Spleen (tissue), 11 donors: ENCODE data around the gene C8B. TPM values are rescaled to one million over a fixed set of nuclear protein-coding genes. Genes with fewer than 3 reads are reported as not detected.

ENCODE experiments used
- DNase-seq: peaks from one replicate; pipeline ENCODE4 v3.0.0-alpha.2; 2020
- H3K27ac ChIP-seq, 8 donors: fragments of 200-600 bp; sonication (generic) in 7 of 8; 1 replicate in 4 of 8; 2 replicates in 4 of 8; pipeline versions ENCODE4 v1.5.0 to v1.8.0; 2016 to 2021; ENCODE audit warnings: inconsistent platforms in 4 of 8, mild to moderate bottlenecking in 4 of 8, moderate library complexity in 1 of 8
- H3K27me3 ChIP-seq, 7 donors: fragments of 200-600 bp; sonication (generic) in 6 of 7; replicated peaks in 1 of 7; 1 replicate in 4 of 7; 2 replicates in 3 of 7; pipeline versions ENCODE4 v1.5.0 to v1.8.0; 2016 to 2021; ENCODE audit warnings: inconsistent platforms in 3 of 7, mild to moderate bottlenecking in 1 of 7
- H3K36me3 ChIP-seq, 6 donors: fragments of 200-600 bp; sonication (generic) in 5 of 6; 1 replicate in 4 of 6; 2 replicates in 2 of 6; pipeline versions ENCODE4 v1.5.0 to v1.8.0; 2016 to 2021; ENCODE audit warnings: inconsistent platforms in 2 of 6
- H3K4me1 ChIP-seq, 6 donors: fragments of 200-600 bp; sonication (generic) in 5 of 6; 1 replicate in 3 of 6; 2 replicates in 3 of 6; pipeline versions ENCODE4 v1.5.0 to v1.8.0; 2016 to 2021; ENCODE audit warnings: inconsistent platforms in 3 of 6
- H3K4me3 ChIP-seq, 8 donors: fragments of 200-600 bp; sonication (generic) in 7 of 8; 1 replicate in 4 of 8; 2 replicates in 4 of 8; pipeline versions ENCODE4 v1.5.0 to v1.8.0; 2016 to 2021; ENCODE audit warnings: inconsistent platforms in 4 of 8, mild to moderate bottlenecking in 4 of 8, moderate library complexity in 2 of 8
- H3K9me3 ChIP-seq, 8 donors: fragments of 200-600 bp; sonication (generic) in 7 of 8; 1 replicate in 4 of 8; 2 replicates in 4 of 8; pipeline versions ENCODE4 v1.5.0 to v1.8.0; 2016 to 2021; ENCODE audit warnings: inconsistent platforms in 4 of 8
- POLR2A ChIP-seq, 3 donors: fragments of 450-650 bp; IDR thresholded peaks; one replicate each; pipeline ENCODE4 v1.5.1; 2017; ENCODE audit warnings: antibody characterized with exemption in 3 of 3, mild to moderate bottlenecking in 1 of 3
- POLR2AphosphoS5 ChIP-seq, 3 donors: sonication (generic); formaldehyde crosslinking; IDR thresholded peaks; one replicate each; pipeline ENCODE4 v1.5.1; 2017; ENCODE audit warnings: antibody characterized with exemption in 3 of 3
- WGBS, 5 donors: extraction: QIAGEN DNeasy Blood & Tissue Kit in 3 of 5; methylation state at CpG; one replicate each; pipeline versions ENCODE4 v1.1.5 to v1.1.7; 2013 to 2018; 5-methylcytosine and 5-hydroxymethylcytosine counted together
- intact Hi-C: fragments of 100-400 bp; cut with DNase I; formaldehyde crosslinking; loops from one replicate; pipeline ENCODE4 v1.15.0; 2023; ENCODE audit warnings: low total_unique reads
- polyA plus RNA-seq, 3 donors: library from polyadenylated mRNA; stranded (reverse); fragments of 200-250 nt; gene quantifications; one replicate each; pipeline ENCODE4 v1.2.1, GENCODE V29; 2013
- total RNA-seq, 7 donors: library from RNA; depleted of rRNA in 3 of 7; stranded (reverse); fragments of >200 nt in 3 of 7; fragmentation: NEBNext Ultra II Directional in 4 of 7; extraction: Animal tissue kit (Norgen Biotek cat#: 25700) in 4 of 7; gene quantifications; one replicate each; pipeline versions ENCODE4 v1.1.0 to v1.2.1, GENCODE V29; 2016 to 2021
- TF ChIP-seq, protein P1 (sequence below), 11 experiments: fragments of 200-600 bp in 7 of 11; fragments of 450-650 bp in 4 of 11; sonication (generic) in 4 of 11; IDR thresholded peaks in 8 of 11; conservative IDR thresholded peaks in 3 of 11; 1 replicate in 7 of 11; 2 replicates in 4 of 11; pipeline versions ENCODE4 v1.4.0 to v1.8.0; 2016 to 2021; ENCODE audit warnings: antibody characterized with exemption in 11 of 11, inconsistent platforms in 4 of 11, mild to moderate bottlenecking in 1 of 11
- donor health status: healthy with polysubstance abuse.
- donor health status: DM: no; HTN: no; CAD: no; lungs with moderate emphysema.
- donor health status: DM: no; HTN: no; CAD: no.
- donor health status: Bipolar disorder and iron deficiency.
- donor health status: healthy.
- donor health status: DM: no; HTN: no; CAD: no.
- donor health status: DM: yes; HTN: yes; CAD: no.

Gene C8B
- total and polyA plus RNA-seq, 10 donors: not detected

DNA sequence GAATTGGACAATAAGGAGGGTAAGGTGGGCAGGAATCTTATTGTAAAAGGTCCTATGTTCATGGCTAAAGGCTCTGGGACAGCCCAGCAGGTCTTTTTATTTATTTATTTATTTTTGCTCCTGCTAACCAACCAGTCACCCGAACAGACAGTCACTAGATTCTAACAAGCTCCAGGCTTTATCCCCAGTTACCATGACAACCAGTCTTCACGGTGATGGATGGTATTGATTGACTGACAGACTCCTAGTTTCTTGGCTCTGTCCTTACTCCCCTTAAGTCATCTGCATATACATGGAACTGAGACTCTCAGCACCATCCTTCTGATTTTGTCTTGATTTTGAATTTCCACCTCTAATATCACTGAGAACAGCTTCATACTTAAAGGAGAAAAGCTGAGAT lies 66.9 kb downstream of the C8B start:
- DNase-seq: no peak
- Histone ChIP-seq H3K36me3 (no peaks in the 10 kb centered on the region), H3K9me3 (no peaks in the 10 kb centered on the region), H3K4me3 (no peak overlapping the region), H3K27me3 (peaks cover 0 to 14% (median 0%) of the 10 kb centered on the region in 7 donors), H3K4me1 (no peaks in the 10 kb centered on the region), H3K27ac (no peak overlapping the region)
- TF ChIP-seq POLR2A (IDR thresholded peaks at IDR 0.05): no peak
- TF ChIP-seq POLR2AphosphoS5 (IDR thresholded peaks at IDR 0.05): no peak
- TF ChIP-seq, protein P1, sequence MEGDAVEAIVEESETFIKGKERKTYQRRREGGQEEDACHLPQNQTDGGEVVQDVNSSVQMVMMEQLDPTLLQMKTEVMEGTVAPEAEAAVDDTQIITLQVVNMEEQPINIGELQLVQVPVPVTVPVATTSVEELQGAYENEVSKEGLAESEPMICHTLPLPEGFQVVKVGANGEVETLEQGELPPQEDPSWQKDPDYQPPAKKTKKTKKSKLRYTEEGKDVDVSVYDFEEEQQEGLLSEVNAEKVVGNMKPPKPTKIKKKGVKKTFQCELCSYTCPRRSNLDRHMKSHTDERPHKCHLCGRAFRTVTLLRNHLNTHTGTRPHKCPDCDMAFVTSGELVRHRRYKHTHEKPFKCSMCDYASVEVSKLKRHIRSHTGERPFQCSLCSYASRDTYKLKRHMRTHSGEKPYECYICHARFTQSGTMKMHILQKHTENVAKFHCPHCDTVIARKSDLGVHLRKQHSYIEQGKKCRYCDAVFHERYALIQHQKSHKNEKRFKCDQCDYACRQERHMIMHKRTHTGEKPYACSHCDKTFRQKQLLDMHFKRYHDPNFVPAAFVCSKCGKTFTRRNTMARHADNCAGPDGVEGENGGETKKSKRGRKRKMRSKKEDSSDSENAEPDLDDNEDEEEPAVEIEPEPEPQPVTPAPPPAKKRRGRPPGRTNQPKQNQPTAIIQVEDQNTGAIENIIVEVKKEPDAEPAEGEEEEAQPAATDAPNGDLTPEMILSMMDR (IDR thresholded peaks at IDR 0.05 in 8 of 11, conservative IDR thresholded peaks at IDR 0.05 in 3 of 11): no peak
- intact Hi-C loops: no loop called here
- 64 to 86% (median 76%) methylated on average over 2 of the region's 2 CpGs for WGBS, 5 donors

DNA sequence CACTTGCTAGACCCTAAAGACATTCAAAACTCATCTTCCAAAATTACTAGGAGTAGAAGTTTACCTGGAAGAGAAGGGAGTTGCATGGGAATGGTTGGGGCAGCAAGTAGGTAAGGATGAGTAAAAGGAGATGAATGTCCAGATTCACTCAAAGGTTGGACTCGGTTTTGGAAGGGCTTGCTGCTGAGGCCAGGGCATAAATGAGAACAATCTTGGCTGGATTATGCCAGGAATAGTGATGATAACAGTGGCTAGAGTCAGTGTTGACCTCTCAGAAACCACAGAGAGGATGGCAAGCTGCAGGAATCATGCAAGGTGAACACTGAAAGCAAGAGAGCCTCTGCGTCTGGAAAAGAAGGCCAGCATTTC lies 67.8 kb downstream of the C8B start:
- WGBS, 5 donors: 65 to 88% (median 83%) methylated on average over 2 of the region's 2 CpGs
- intact Hi-C loops: no loop called here
- no peak overlapping the region for H3K27ac ChIP-seq
- DNase-seq: no peak
- H3K4me1 ChIP-seq: no peaks in the 10 kb centered on the region
- H3K9me3 ChIP-seq: no peaks in the 10 kb centered on the region
- peaks cover 0 to 7% (median 0%) of the 10 kb centered on the region in 7 donors for H3K27me3 ChIP-seq
- no peak overlapping the region for H3K4me3 ChIP-seq
- TF ChIP-seq, protein P1 (IDR thresholded peaks at IDR 0.05 in 8 of 11, conservative IDR thresholded peaks at IDR 0.05 in 3 of 11): no peak
- TF ChIP-seq POLR2A (IDR thresholded peaks at IDR 0.05) (no peak), POLR2AphosphoS5 (IDR thresholded peaks at IDR 0.05) (no peak)
- H3K36me3 ChIP-seq: no peaks in the 10 kb centered on the region

DNA sequence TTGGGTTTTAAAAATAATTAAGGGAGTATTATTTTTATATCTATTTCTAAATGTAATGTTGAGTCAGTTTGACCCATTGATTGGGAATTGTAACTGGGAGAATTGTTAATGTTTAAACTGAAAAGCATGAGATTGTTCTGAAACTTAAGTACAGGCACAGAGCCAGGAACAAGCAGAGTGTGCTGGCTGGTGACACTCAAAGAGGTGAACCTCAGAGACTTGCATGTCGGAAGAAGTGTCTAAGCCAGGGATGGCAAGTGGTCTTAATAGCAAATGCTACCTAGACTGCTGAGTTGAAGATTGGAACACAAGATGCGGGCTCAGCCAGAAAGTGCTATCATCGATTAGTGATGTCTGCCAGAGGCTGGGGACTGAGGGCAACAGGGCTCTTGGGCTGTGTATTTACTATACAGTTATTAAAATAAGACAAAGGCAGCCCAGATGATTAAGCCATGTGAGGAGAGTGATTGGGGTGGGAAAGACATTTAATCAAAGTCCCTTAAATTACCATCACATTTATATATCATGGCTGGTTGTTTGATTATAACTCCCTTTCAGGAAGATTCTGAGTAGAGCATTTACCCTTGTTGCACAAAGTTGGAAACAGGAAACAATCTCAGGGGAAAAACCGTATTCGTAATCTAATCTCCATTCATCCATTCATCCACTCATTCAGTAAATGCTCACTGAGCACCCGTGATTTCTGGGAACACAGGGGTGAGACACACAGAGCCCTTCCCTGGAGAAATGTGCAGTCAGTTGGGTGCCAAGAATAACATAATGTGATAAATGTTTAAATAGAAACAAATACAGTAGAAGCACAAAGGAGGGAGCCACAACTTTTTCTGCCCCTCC lies 68.4 kb downstream of the C8B start:
- intact Hi-C loops: no loop called here

DNA sequence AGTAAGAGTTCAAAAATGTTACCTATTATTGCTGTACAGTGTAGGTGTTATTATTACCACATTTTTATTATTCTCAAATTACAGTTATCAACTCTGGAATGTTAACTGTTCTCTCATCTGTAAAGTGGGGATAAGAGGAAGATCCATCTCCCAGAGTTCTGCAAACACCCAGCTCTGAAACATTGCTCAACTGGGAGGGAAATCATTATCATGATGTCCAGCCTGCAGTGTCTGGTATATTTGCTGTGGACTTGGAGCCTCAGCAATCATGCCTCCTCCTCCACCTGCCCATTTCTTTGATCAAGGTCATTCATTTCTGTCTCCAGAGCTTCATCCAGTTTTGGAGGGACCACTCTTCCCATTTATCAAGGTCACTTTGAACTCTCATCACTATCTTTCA lies 71.8 kb downstream of the C8B start:
- TF ChIP-seq POLR2A (IDR thresholded peaks at IDR 0.05) (no peak), POLR2AphosphoS5 (IDR thresholded peaks at IDR 0.05) (no peak)
- TF ChIP-seq, protein P1 (IDR thresholded peaks at IDR 0.05 in 8 of 11, conservative IDR thresholded peaks at IDR 0.05 in 3 of 11): no peak
- H3K9me3 ChIP-seq: no peaks in the 10 kb centered on the region
- no peaks in the 10 kb centered on the region for H3K27me3 ChIP-seq
- no peaks in the 10 kb centered on the region for H3K36me3 ChIP-seq
- H3K4me1 ChIP-seq: no peaks in the 10 kb centered on the region
- no peak overlapping the region for H3K27ac ChIP-seq
- DNase-seq: no peak
- no peak overlapping the region for H3K4me3 ChIP-seq
- intact Hi-C loops: no loop called here

More for the DNA sequence above, 68.4 kb downstream of the C8B start:
- Histone ChIP-seq H3K4me1 (no peaks in the 10 kb centered on the region), H3K4me3 (no peak overlapping the region), H3K9me3 (no peaks in the 10 kb centered on the region), H3K27ac (no peak overlapping the region), H3K27me3 (peaks cover 0 to under 1% (median 0%) of the 10 kb centered on the region in 7 donors), H3K36me3 (no peaks in the 10 kb centered on the region)
- 75 to 82% (median 79%) methylated on average over 6 of the region's 6 CpGs for WGBS, 5 donors
- TF ChIP-seq POLR2A (IDR thresholded peaks at IDR 0.05) (no peak), POLR2AphosphoS5 (IDR thresholded peaks at IDR 0.05) (no peak)
- TF ChIP-seq, protein P1 (IDR thresholded peaks at IDR 0.05 in 8 of 11, conservative IDR thresholded peaks at IDR 0.05 in 3 of 11): no peak
- DNase-seq: no peak
